Brain microvascular endothelial cell (primary cell): ENCODE measurements around the gene GPR161.
"Not testable (repeated sequence)": the region's sequence is repeated elsewhere in the genome, so short reads cannot be mapped to it uniquely, and the experiment has no call there.

Source experiments
- DNase-seq: peaks from one replicate; pipeline ENCODE4 v3.0.0-alpha.2; 2020
- H3K27ac ChIP-seq: fragments of 250-450 bp; sonication (Bioruptor Pico); 2 replicates; pipeline ENCODE4 v1.5.1; 2020; ENCODE audit warnings: mild to moderate bottlenecking, moderate library complexity
- H3K27me3 ChIP-seq: fragments of 250-450 bp; sonication (Bioruptor Pico); replicated peaks from 2 replicates; pipeline ENCODE4 v1.5.1; 2020; ENCODE audit warnings: mild to moderate bottlenecking
- H3K36me3 ChIP-seq: fragments of 250-450 bp; sonication (Bioruptor Pico); replicated peaks from 2 replicates; pipeline ENCODE4 v1.5.1; 2020; ENCODE audit warnings: mild to moderate bottlenecking
- H3K4me3 ChIP-seq: 2 replicates; pipeline ENCODE4 v1.5.1; 2011; ENCODE audit warnings: low read depth, mild to moderate bottlenecking, control low read depth, low read length, moderate library complexity
- in situ Hi-C: cut with HindIII; loops from 2 replicates; pipeline ENCODE4 v1.10.0; 2017; ENCODE audit warnings: low sequenced_read_pairs, low pct_ligation_motif_present
- TF ChIP-seq, protein P1 (sequence below): IDR thresholded peaks from 2 replicates; pipeline ENCODE4 v1.5.1; 2011; ENCODE audit warnings: low read depth, mild to moderate bottlenecking, moderate library complexity, low read length, control low read depth, inconsistent platforms; ENCODE audit errors: missing control alignments

The GPR161 gene

DNA sequence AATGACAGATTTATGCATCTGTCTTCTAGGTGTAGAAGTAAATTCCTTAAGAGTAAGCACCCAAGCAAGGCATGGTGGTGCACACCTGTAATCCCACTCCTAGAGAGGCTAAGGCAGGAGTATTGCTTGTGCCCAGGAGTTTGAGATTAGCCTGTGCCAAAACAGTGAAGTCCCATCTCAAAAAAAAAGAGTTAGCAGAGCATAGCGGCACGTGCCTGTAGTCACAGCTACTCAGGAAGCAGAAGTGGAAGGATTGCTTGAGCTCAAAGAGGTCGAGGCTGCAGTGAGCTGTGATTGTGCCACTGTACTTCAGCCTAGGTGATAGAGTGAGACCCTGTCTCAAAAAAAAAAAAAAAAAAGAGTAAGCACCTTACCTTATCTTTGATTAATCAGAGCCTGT, 26.9 kb upstream of the GPR161 start:
- TF ChIP-seq, protein P1, sequence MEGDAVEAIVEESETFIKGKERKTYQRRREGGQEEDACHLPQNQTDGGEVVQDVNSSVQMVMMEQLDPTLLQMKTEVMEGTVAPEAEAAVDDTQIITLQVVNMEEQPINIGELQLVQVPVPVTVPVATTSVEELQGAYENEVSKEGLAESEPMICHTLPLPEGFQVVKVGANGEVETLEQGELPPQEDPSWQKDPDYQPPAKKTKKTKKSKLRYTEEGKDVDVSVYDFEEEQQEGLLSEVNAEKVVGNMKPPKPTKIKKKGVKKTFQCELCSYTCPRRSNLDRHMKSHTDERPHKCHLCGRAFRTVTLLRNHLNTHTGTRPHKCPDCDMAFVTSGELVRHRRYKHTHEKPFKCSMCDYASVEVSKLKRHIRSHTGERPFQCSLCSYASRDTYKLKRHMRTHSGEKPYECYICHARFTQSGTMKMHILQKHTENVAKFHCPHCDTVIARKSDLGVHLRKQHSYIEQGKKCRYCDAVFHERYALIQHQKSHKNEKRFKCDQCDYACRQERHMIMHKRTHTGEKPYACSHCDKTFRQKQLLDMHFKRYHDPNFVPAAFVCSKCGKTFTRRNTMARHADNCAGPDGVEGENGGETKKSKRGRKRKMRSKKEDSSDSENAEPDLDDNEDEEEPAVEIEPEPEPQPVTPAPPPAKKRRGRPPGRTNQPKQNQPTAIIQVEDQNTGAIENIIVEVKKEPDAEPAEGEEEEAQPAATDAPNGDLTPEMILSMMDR, result no peak
- in situ Hi-C loops, result no loop called here
- no peaks in the 10 kb centered on the region for H3K27me3 ChIP-seq
- no peak overlapping the region for H3K4me3 ChIP-seq
- no peaks in the 10 kb centered on the region for H3K36me3 ChIP-seq
- no peak for DNase-seq
- H3K27ac ChIP-seq, result no peak overlapping the region

DNA sequence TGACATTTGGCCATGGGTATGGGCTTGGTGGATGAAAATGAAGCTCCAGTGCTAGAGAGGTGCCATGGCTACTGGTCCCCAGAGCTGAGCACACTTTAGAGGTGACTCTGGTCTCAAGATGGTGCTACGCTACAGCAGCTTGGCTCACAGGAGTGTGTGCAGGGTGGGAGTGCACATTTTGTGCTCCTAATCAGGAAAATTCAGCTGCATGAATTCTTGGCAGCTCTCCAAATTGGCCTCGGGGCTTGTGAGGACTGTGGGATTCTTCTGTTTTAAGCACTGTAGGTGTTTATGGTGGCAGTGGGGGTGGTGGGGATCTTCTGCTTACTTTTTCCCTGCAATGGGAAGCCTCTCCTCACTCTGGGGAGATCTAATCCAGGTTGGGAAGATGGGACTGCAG, 24.7 kb upstream of the GPR161 start:
- DNase-seq, result no peak
- Histone ChIP-seq H3K27me3 (no peaks in the 10 kb centered on the region), H3K27ac (no peak overlapping the region), H3K4me3 (no peak overlapping the region), H3K36me3 (no peaks in the 10 kb centered on the region)
- in situ Hi-C loops, result no loop called here
- TF ChIP-seq, protein P1, result no peak

DNA sequence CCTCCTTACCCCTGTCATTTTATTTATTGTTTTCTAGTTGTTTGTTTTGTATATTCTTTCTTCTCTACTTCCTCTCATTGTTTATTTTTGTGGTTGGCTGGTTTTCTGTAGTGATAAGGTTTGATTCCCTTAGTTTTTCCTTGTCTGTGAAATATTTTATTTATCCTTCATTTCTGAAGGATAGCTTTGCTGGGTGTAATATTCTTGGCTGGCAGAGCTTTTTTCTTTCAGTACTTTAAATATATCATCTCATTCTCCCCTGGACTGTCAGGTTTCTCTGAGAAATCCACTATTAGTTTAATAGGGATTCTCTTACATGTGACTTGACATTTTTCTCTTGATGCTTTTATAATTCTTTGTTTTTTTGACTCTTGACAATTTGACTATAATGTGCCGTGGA, 23.2 kb upstream of the GPR161 start:
- in situ Hi-C loops, result no loop called here
- no peak for DNase-seq
- Histone ChIP-seq H3K36me3 (no peaks in the 10 kb centered on the region), H3K27ac (no peak overlapping the region), H3K27me3 (no peaks in the 10 kb centered on the region), H3K4me3 (no peak overlapping the region)
- TF ChIP-seq, protein P1, result no peak

DNA sequence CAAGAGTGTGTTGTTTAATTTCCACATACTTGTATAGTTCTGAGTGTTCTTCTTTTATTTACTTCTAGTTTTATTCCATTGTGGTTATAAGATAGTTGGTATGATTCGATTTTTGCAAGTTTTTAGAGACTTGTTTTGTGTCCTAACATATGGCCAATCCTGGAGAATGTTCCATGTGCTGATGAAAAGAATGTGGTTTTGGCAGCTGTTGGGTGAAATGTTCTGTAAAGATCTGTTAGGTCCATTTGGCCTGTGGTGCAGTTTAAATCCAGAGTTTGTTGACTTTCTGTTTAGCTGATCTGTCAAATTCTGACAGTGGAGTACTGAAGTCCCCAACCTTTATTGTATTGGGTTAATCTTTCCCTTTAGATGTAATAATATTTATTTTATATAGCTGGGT, 22.5 kb upstream of the GPR161 start:
- no peak for DNase-seq
- H3K27me3 ChIP-seq, result no peaks in the 10 kb centered on the region
- TF ChIP-seq, protein P1, result no peak
- no peak overlapping the region for H3K27ac ChIP-seq
- H3K36me3 ChIP-seq, result no peaks in the 10 kb centered on the region
- H3K4me3 ChIP-seq, result no peak overlapping the region
- in situ Hi-C loops, result no loop called here

DNA sequence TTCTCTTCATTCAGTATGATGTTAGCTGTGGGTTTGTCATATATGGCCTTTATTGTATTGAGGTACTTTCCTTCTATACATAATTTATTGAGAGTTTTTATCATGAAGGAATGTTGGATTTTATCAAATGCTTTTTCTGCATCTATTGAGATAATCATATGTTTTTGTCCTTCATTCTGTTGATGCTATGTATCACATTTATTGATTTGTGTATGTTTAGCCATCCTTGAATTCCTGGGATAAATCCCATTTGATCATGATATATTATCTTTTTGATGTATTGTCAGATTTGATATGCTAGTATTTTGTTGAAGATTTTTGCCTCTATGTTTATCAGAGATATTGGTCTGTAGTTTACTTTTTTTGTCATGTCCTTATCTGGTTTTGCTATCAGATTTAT, 20.9 kb upstream of the GPR161 start:
- Histone ChIP-seq H3K4me3 (no peak overlapping the region), H3K36me3 (no peaks in the 10 kb centered on the region), H3K27me3 (no peaks in the 10 kb centered on the region), H3K27ac (no peak overlapping the region)
- TF ChIP-seq, protein P1, result no peak
- in situ Hi-C loops, result no loop called here
- DNase-seq, result no peak

DNA sequence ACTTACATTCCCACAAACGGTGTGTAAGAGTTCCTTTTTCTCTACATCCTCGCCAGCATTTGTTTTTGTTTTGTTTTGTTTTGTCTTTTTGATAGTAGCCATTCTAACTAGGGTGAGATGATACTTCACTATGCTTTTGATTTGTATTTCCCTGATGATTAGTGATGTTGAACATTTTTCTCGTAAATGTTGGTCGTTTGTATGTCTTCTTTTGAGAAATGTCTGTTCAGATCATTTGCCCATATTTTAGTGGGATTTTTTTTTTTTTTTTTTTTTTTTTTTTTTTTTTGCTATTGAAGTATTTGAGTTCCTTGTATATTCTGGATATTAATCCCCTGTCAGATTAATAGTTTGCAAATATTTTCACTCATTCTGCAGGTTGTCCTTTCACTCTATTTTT, 19.2 kb upstream of the GPR161 start:
- Histone ChIP-seq H3K27me3 (no peaks in the 10 kb centered on the region), H3K36me3 (no peaks in the 10 kb centered on the region), H3K27ac (no peak overlapping the region), H3K4me3 (no peak overlapping the region)
- TF ChIP-seq, protein P1, result no peak
- no peak for DNase-seq
- in situ Hi-C loops, result no loop called here

DNA sequence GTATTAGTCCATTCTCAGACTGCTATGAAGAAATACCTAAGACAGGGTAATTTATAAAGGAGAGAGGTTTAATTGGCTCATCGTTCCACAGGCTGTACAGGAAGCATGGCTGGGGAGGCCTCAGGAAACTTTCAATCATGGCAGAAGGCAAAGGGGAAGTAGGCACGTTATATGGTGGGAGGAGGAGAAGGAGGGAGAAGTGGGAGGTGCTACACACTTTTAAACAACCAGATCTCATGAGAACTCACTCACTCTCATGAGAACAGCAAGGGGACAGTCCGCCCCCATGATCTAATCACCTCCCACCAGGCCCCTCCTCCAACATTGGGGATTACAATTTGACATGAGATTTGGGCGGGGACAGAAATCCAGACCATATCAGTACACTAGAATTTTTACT, 18.0 kb upstream of the GPR161 start:
- H3K4me3 ChIP-seq, in situ Hi-C loops, H3K36me3 ChIP-seq, H3K27me3 ChIP-seq, H3K27ac ChIP-seq, DNase-seq: not testable (repeated sequence)
